ENCODE data around the gene WIZ.
A peak's percentile ranks its signal among the peaks of the same experiment; 100 is the strongest.

Gene WIZ

DNA sequence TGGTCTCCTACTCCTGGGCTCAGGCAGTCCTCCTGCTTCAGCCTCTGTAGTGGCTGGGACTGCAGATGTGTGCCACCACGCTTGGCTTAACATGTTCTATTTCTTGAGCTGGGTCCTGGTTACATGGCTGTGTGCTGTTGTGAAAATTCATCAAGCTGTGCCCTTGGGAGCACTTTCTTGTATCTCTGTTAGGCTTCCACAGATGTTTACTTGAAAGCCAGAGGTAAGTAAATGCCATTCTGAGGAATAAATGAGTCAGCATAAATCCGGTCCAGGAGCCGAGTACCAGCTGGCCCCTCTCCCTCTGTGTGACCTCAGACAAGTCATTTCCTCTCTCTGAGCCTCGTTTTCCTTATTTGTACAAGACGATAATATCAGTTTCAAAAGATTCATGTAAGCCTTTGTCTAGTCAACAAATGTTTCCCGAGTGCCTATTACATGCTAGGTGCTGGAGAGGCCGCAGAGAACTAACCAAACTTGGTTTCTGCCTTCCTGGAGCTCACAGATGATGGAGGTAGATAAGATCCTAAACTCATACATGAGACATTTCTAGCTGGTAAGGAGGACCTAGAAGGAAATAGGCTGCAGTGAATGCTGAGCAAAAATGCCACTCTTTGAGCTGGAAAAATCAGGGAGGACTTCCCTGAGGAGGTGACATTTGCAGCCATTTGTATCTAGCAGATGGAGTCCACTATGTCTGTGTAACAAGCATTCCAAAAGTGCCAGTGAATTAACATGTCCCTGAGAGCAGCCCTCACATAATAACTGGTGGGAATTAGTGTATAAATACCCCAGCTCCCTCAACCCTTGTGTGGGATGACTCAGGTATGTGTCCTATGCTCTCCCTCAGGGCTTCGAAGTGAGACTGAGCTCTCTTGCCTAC is 17.3 kb upstream of the WIZ start:
- peak in 1 of 2 donors; percentile 46 for DNase-seq (ENCODE audit: low read depth in 2 of 2, low spot score in 1 of 2)

DNA sequence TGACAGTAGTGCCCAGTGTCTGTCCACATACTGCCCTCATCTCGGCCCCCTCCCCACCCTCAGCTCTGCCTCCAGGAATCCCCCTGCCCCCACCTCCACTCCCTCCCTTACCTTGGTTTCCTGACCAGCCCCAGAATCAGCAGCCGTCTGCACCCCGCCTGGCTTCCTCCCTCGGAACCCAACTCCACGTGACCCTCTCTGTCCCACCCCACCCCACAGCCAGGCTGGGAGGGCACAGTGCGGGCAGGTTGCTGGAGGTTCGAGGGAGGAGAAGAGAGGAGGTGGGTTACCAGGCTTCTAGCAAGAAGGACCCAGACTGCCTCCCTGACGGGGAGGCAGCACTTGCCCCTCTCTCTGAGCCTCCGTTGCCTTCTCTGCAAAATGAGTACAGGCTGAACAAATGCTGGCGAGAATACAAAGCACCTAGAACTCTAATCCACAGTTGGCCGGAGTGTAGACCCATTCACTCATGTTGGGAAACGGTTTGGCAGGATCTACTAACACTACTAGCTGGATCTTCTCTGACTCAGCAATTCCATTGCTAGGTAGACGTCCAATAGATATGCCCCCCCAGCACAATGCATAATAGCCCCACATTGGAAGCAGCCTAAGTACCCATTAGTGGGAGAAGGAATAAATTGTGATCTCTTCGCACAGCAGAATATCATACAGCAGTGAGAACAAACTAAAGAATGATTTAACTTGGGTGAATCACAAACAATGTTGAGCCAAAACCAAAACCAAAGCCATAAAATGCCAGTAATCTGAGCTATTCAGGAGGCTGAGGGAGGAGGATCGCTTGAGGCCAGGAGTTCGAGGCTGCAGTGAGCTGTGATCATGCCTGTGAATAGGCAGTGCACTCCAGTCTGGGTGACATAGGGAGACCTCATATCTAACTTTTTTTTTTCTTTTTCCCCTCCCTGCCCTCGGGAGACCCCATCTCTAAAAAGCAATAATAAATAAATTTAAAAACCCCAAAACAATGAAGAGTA is 14.9 kb upstream of the WIZ start, which contains the start of gene RASAL3:
TSS of gene RASAL3 (minus strand) at position 151 of the 992 bp plus-strand sequence. CDS start 186 bp downstream, outside the sequence.
- DNase-seq (ENCODE audit: low read depth in 2 of 2, low spot score in 1 of 2): peak; percentile 32 to 68

GRCh38 chr19:15463861-15464371 is 14.2 kb upstream of the WIZ start:
- DNase-seq (ENCODE audit: low read depth in 2 of 2, low spot score in 1 of 2): peak; percentile 60 to 68

- DNase-seq (ENCODE audit: low read depth in 2 of 2, low spot score in 1 of 2): no peak
Observed at GRCh38 chr19:15461694-15462093, 11.9 kb upstream of the WIZ start.

GRCh38 chr19:15457701-15458484 is 8.1 kb upstream of the WIZ start:
- DNase-seq (ENCODE audit: low read depth in 2 of 2, low spot score in 1 of 2): no peak

- DNase-seq (ENCODE audit: low read depth in 2 of 2, low spot score in 1 of 2): no peak
Observed at GRCh38 chr19:15456871-15457700, 7.3 kb upstream of the WIZ start.

DNA sequence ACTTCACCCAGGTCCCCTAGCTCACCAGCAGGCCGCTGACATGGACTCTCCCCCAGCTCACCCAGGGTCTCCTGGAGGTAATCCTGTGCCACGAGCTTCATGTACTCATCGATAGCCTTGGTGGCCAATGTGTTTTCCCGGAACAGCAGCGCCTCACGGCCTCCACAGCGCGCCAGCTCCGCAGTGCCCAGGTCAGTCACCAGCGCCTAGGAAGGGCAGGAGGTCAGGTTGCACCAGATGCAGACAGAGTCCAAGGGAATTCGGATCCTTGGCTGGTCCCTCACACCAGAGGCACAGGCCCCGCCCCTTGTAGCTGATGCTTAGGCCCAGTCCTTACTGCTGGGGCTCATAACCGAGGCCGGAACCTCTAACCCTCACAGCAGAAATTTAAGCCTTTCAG is 6.7 kb upstream of the WIZ start:
- no peak for DNase-seq (ENCODE audit: low read depth in 2 of 2, low spot score in 1 of 2)

DNA sequence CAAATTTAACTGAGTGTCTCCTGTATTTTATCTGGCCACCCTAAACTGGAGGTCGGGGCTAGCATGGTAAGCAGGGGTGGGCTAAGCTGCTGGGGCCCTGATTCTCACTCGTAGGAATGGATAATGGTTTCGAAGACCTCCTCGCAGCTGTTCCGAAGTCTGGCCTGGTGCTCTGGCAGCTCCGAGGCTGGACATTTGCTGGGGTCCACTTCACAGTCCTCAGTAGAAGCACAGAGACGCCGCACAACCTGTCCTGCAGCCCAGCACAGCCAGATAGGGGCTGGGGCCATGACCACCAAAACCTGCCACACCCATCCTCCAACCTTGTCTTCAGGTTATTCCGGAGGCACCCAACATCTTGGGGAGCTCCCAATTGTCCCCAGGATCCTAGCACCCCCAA is 6.2 kb upstream of the WIZ start:
- no peak for DNase-seq (ENCODE audit: low read depth in 2 of 2, low spot score in 1 of 2)

- DNase-seq (ENCODE audit: low read depth in 2 of 2, low spot score in 1 of 2): no peak
Observed at GRCh38 chr19:15453906-15454860, 4.4 kb upstream of the WIZ start.

GRCh38 chr19:15453091-15453578 is 3.4 kb upstream of the WIZ start:
- no peak for DNase-seq (ENCODE audit: low read depth in 2 of 2, low spot score in 1 of 2)

DNA sequence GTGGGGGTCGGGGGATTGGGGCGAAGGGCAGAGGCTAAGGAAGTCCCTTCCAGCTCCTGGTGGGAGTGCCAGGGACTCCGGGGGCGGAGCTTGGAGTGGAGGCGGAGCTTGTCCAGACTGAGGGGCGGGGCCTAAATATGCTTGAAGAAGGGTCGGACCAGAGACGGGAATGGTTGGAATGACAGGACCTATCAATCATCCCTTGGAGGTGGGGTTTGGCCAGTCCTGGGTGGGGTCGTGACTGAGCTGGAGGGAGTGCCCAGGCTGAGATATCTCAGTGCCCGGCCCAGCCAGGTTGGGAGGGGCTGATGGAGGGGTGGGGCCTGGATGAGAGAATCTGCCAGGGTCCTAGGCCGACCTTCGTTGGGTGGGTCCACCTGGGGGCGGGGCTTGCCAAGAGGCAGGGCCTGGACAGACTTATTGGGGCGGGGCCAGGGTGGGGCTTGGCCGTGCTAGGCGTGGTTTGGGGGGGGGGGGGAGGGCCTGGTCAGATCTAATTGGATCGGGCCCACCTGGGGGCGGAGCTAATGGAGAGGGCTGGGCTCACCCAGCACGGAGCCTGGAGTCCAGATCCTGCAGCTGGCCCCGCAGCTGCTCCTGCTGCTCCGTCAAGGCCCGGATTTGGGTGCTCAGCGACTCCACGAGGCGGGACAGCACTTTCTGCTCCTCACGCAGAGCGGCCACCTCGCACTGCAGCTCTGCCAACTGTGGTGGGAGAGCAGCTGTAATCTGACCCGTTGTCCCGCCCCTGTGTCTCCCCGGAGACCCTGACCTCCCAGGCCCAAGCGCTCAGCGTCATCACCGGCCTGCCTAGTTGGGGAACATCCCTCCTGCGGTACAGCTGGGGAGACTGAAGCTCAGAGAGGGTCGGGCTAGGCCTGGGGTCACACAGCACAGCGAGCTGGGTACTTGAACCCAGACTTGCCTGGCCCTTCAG is 2.6 kb upstream of the WIZ start:
- no peak for DNase-seq (ENCODE audit: low read depth in 2 of 2, low spot score in 1 of 2)

DNA sequence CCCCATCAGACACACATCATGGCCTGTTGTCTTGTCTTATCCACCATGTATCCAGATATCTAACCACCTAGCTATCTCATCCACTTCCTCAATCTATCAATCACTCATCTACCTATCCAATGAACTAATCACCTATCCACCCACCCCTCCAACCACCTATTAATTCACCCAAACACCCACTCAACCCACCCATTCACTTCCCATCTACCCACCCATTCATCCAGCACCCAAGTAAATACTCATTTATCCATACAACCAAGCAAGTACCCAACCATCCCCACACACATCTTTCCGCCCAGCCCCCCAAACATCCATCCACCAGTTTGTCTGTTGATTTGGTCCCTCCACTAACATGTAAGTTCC is 753 bp upstream of the WIZ start:
- no peak for DNase-seq (ENCODE audit: low read depth in 2 of 2, low spot score in 1 of 2)

DNA sequence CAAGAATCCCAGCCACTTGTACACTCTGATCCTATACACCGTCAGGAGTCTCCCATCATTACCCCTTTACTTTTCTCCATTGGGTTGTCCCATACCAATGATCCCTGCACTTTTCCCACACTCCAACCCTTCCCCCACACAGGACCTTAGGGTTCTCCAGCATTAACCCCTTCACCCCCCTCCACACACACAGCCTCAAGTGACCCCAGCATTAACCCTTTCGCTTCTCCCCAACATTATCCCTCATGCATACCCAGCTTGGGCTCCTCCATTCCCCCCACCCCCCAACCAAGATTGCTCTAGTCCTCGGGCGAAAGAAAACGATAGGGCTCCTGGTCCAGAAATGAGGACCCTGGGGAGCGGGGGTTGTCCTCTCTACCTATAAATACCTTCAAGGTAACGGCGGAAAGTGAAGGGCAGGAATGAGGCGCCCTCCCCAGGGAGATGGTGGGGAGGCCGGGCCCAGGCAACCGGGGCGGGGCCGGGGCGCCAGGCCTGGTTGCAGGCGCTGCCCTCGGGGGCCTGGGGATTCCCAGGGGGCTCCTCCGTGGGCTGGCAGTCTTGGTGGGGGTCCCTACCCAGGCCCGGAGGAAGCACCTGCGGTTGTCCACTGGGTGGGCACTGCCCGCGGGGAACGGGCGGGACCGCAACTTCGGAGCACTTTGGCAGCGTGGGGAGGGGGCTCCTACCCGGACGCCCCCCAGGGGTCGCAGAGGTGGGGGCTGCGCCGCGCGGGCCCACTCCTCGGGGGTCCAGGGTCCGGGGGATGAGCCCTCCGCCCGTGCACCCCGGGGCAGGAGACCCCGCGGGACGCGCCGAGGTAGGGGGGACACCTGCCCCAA is 757 bp downstream of the WIZ start:
- DNase-seq (ENCODE audit: low read depth in 2 of 2, low spot score in 1 of 2): no peak

DNA sequence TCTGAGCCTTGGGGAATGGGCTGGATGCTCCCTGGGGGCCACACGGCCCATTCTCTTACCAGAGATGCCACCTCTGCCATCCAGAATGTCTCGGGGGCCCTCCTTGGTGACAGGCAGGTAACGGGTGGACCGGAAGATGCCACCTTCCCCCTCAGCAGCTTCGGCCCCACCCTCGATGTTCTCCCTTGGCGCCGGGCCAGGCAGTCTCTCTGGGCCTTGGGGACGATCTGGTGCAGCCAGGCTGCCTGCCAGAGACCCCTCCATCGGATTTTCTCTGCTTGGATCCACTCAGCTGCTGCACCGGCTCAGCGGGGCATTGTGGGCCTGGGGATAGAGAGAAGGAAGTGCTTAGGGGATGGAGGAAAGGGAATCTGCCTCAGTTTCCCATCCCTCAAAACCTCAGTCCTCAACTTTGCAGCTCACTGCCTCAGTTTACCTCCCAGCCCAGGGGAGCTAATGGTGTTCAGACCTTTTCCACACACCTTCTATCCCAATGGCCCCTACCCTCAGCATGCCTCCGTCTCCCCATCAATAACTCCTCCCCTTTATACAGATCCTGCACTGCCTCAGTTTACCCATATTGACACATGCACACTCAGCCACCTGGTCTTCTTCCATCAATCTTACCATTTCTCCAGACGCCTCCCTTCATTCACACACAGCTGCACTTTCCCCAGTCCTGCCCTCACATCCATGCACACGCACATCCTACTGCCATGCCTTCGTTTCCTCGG is 1.5 kb downstream of the WIZ start:
- DNase-seq (ENCODE audit: low read depth in 2 of 2, low spot score in 1 of 2): no peak

- no peak for DNase-seq (ENCODE audit: low read depth in 2 of 2, low spot score in 1 of 2)
Observed at GRCh38 chr19:15447057-15447456, 2.7 kb downstream of the WIZ start.

GRCh38 chr19:15445807-15446376 is 3.9 kb downstream of the WIZ start:
- DNase-seq (ENCODE audit: low read depth in 2 of 2, low spot score in 1 of 2): no peak

All from stimulated activated CD8-positive, alpha-beta memory T cell treated with anti-CD3 and anti-CD28 coated beads, Interleukin-4, amount 100 ng/mL, for 1 hour (primary cell).